Uterus (tissue), 2 donors: ENCODE data around the gene UCHL3.

Source experiments
- POLR2A ChIP-seq, 2 donors: fragments of 450-650 bp; IDR thresholded peaks; one replicate each; pipeline ENCODE4 v1.6.1; 2016; ENCODE audit warnings: antibody characterized with exemption in 2 of 2, mild to moderate bottlenecking in 1 of 2, moderate library complexity in 1 of 2
- TF ChIP-seq, protein P1 (sequence below), 4 experiments: fragments of 200-600 bp in 2 of 4; fragments of 450-650 bp in 2 of 4; sonication (generic) in 2 of 4; IDR thresholded peaks; one replicate each; pipeline ENCODE4 v1.5.1; 2016 to 2019; ENCODE audit warnings: antibody characterized with exemption in 4 of 4, mild to moderate bottlenecking in 2 of 4, moderate library complexity in 1 of 4

- TF ChIP-seq, protein P1, sequence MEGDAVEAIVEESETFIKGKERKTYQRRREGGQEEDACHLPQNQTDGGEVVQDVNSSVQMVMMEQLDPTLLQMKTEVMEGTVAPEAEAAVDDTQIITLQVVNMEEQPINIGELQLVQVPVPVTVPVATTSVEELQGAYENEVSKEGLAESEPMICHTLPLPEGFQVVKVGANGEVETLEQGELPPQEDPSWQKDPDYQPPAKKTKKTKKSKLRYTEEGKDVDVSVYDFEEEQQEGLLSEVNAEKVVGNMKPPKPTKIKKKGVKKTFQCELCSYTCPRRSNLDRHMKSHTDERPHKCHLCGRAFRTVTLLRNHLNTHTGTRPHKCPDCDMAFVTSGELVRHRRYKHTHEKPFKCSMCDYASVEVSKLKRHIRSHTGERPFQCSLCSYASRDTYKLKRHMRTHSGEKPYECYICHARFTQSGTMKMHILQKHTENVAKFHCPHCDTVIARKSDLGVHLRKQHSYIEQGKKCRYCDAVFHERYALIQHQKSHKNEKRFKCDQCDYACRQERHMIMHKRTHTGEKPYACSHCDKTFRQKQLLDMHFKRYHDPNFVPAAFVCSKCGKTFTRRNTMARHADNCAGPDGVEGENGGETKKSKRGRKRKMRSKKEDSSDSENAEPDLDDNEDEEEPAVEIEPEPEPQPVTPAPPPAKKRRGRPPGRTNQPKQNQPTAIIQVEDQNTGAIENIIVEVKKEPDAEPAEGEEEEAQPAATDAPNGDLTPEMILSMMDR (IDR thresholded peaks at IDR 0.05): no peak
- no peak for TF ChIP-seq POLR2A (IDR thresholded peaks at IDR 0.05)
These were observed 20.0 kb downstream of the UCHL3 start for GRCh38 chr13:75569576-75569975.
